Neural progenitor cell (in vitro differentiated cells): ENCODE measurements around the gene ARL6IP6.
"Not testable (repeated sequence)": the region's sequence is repeated elsewhere in the genome, so short reads cannot be mapped to it uniquely, and the experiment has no call there.

Experiments
- CTCF ChIP-seq: fragments of 200-600 bp; sonication (generic); IDR thresholded peaks from 2 replicates; pipeline ENCODE4 v1.5.1; 2017; ENCODE audit warnings: antibody characterized with exemption, mild to moderate bottlenecking
- EZH2phosphoT487 ChIP-seq: fragments of 200-600 bp; sonication (generic); IDR thresholded peaks from 2 replicates; pipeline ENCODE4 v1.6.1; 2017; ENCODE audit warnings: antibody characterized with exemption

- TF ChIP-seq CTCF, EZH2phosphoT487: not testable (repeated sequence)
Measured at GRCh38 chr2:152763208-152763607, 44.8 kb downstream of the ARL6IP6 start.
